HCT116 (cell line): ENCODE results near the gene PRKN.

Source experiments
- EZH2 ChIP-seq: fragments of 200-600 bp; sonication (generic); IDR thresholded peaks from 2 replicates; pipeline ENCODE4 v1.6.1; 2017; ENCODE audit warnings: antibody characterized with exemption, mixed run types
- EZH2phosphoT487 ChIP-seq: fragments of 200-600 bp; IDR thresholded peaks from 2 replicates; pipeline ENCODE4 v1.6.1; 2018; ENCODE audit warnings: antibody characterized with exemption, borderline replicate concordance
- POLR2AphosphoS5 ChIP-seq: IDR thresholded peaks from 2 replicates; pipeline ENCODE4 v1.6.1; 2011; ENCODE audit warnings: mild to moderate bottlenecking, low read depth, low read length, moderate library complexity
- TCF7L2 ChIP-seq: IDR thresholded peaks from 2 replicates; pipeline ENCODE4 v1.7.0; 2011; ENCODE audit warnings: borderline replicate concordance, inconsistent platforms; ENCODE audit not compliant: insufficient read depth, insufficient read length; ENCODE audit errors: extremely low read depth
- YY1 ChIP-seq: IDR thresholded peaks from 2 replicates; pipeline ENCODE4 v1.6.1; 2011; ENCODE audit warnings: low read length, low read depth, moderate library complexity, mild to moderate bottlenecking; ENCODE audit not compliant: insufficient replicate concordance; ENCODE audit errors: extremely low read depth
- TF ChIP-seq, protein P1 (sequence below), 3 experiments: fragments of 200-600 bp in 1 of 3; sonication (generic) in 1 of 3; IDR thresholded peaks in 2 of 3; conservative IDR thresholded peaks in 1 of 3; 2 replicates each; pipeline ENCODE4 v1.5.1; 2012 to 2017; ENCODE audit warnings: low read depth in 2 of 3, low read length in 2 of 3, antibody characterized with exemption in 1 of 3, borderline replicate concordance in 1 of 3, control low read depth in 1 of 3, mild to moderate bottlenecking in 1 of 3, mixed read lengths in 1 of 3, mixed run types in 1 of 3, moderate library complexity in 1 of 3; ENCODE audit not compliant: insufficient read depth in 1 of 3

DNA sequence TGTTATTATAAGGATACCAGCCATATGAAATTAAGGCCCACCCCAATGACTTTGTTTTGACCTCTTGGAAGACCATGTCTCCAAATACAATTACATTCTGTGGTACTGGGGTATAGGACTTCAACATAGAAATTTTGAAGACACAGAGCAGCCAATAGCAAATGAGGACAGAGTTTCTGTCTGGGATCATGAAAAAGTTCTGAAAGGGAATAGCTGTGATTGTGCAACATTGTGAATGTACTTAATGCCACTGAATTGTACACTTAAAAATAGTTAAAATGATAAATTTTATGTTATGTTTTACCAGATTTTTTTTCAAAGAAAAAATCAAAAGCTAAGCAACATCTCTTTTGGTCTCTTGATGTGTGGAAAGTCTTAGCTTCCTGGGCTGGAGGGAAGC is 1426.7 kb downstream of the PRKN start:
- TF ChIP-seq, protein P1, sequence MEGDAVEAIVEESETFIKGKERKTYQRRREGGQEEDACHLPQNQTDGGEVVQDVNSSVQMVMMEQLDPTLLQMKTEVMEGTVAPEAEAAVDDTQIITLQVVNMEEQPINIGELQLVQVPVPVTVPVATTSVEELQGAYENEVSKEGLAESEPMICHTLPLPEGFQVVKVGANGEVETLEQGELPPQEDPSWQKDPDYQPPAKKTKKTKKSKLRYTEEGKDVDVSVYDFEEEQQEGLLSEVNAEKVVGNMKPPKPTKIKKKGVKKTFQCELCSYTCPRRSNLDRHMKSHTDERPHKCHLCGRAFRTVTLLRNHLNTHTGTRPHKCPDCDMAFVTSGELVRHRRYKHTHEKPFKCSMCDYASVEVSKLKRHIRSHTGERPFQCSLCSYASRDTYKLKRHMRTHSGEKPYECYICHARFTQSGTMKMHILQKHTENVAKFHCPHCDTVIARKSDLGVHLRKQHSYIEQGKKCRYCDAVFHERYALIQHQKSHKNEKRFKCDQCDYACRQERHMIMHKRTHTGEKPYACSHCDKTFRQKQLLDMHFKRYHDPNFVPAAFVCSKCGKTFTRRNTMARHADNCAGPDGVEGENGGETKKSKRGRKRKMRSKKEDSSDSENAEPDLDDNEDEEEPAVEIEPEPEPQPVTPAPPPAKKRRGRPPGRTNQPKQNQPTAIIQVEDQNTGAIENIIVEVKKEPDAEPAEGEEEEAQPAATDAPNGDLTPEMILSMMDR (IDR thresholded peaks at IDR 0.05 in 2 of 3, conservative IDR thresholded peaks at IDR 0.05 in 1 of 3; ENCODE audit: borderline replicate concordance in 1 of 3, insufficient read depth in 1 of 3, low read depth in 2 of 3, low read length in 2 of 3) = no peak
- no peak for TF ChIP-seq EZH2
- no peak for TF ChIP-seq YY1
- no peak for TF ChIP-seq TCF7L2
- no peak for TF ChIP-seq POLR2AphosphoS5
- TF ChIP-seq EZH2phosphoT487 = no peak
